Activated naive CD4-positive, alpha-beta T cell (primary cell): ENCODE measurements around the gene RIMBP2.
"Not testable (repeated sequence)": the region's sequence is repeated elsewhere in the genome, so short reads cannot be mapped to it uniquely, and the experiment has no call there.

Source experiments
- DNase-seq, 4 experiments: peaks; one replicate each; lab custom pipeline; 2025; lab: John Stamatoyannopoulos, UW

Gene RIMBP2

DNA sequence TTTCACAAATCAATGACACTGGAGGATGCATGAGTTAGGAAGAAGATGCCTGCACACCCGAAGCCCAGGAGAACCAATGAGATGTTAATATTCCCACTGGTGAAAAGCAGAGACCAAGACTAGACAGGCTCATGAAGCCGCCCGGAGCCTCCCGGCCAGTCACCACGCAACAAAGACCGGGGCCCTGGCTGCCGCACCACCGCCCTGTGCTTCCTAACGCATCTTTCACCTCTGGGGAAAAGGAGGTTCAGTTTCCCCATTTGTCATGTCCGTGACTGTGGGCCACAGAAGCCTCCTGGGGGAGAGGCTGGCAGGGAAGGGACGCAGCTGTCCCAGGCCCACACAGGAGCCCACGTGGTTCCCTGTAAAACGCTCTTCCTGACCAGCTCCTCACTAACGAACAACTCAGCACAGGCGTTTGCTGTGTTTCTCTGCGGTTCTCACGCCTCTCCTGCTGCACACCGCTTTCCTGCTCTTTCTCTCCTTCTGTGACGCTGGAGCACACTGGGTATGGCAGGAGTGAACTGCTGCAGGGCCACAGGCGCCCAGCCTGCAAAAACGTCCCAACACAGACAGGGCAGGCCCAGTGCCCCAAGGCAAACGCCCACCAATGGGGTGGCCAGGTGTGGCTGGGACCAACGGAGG lies 10.8 kb downstream of the RIMBP2 start:
- DNase-seq = no peak

- no peak for DNase-seq
These were observed 11.5 kb downstream of the RIMBP2 start for GRCh38 chr12:130704606-130705005.

DNA sequence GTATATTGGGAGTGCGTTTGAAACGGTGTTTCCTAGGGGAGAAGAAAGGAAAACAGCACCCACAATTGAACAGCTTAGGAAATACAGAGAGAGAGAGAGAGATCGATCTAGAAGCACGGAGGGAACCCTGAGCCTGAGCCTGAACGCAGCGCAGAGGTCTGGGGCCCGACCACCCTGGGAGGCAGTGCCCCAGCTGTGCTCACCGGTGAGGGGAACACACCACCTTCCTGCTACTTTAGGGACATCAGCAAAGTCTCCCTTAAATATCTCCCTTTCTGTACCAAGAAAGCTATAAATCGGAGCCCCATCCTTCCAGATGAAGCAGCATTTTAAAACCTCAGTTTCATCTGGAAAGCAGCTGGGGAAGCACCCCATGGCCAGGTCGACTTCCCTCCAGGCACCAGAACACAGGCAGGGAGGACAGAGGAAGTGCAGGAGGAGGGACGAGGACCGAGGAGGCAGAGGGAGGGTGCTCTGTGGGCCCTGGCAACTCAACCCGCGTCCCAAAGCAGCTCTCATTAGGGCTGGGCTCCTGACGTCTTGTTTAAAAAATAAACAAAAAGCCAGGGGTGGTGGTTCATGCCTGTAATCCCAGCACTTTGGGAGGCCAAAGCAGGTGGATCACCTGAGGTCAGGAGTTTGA lies 12.2 kb downstream of the RIMBP2 start:
- no peak for DNase-seq

GRCh38 chr12:130702966-130703732 lies 12.9 kb downstream of the RIMBP2 start:
- no peak for DNase-seq

- no peak for DNase-seq
These were observed 14.7 kb downstream of the RIMBP2 start for GRCh38 chr12:130701402-130701744.

DNA sequence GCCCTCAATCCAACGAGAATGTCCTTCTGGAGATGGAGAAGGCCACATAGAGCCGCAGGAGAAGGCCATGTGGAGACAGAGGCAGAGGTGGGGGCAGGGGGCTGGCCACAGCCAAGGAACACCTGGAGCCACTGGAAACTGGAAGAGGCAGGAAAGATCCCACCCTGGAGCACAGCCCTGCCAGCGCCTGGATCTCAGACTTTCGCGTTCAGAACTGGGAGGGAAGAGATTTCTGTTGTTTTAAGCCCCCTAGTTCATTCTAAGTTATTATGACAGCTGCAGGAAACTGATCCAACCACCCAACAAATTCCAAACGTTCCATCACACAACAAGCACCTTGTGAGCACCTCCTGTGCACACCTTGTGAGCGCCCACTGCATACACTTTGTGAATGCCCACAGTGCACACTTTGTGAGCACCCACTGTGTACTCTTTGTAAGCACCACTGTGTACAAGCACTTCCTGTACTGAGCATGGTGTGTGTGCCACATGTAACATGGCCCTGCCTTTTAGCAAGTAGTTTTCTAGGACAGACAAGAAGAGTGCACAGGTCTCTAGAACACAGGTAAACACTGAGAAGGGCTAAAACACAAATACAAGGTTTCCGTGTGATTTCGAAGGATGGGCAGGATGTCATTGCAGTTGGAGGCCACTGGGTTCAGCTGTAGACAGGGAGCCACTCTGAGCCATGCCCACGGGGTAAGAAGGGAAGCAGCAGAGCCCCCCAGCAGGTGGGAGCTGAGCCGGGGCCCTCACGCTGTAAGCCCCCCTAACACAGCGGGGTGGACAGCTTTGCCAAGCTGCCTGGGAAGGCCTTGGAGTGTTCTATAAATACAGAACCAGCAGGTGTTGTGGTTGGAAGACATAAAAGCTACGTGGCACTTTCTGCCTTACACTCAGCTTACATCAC lies 15.4 kb downstream of the RIMBP2 start:
- DNase-seq = no peak

DNA sequence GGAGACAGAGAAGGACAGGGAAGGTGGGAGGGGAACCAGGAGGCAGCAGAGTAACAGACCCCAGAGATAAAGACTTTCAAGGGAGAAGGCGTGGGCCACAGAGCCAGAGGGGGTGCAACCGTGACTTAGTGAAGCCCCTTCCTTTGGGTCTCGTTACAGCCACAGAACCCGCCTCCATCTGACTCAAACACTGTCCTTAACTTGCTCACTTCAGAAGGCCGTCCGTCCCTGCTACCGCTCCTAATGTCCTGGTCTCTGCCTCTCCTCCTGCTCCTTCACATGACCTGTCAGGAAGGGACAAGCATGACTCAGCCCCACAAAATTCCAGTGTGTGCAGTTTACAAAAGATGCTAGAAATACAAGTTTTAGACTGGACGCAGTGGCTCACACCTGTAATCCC lies 18.0 kb downstream of the RIMBP2 start:
- no peak for DNase-seq

GRCh38 chr12:130696379-130697100 lies 19.6 kb downstream of the RIMBP2 start:
- DNase-seq = no peak

DNA sequence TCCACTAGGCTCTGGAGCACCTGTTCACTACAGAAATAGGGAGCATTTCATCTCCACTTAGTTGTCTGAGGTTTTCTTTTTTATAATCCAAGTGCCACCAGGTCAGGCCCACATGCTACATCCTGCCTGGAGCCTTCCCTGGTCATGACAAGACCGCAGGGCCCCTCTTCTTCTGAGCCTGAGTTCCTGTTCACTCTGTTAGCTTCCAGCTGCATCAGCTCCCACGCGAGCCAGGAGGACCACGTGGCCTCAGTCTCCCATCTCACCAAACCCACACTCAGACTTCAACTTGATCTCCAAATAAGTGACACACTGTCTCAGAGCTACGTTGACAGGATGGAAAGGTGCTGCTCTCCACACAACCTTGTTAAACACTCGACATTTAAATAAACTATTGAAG lies 21.0 kb downstream of the RIMBP2 start:
- no peak for DNase-seq

GRCh38 chr12:130689408-130690405 lies 26.4 kb downstream of the RIMBP2 start:
- DNase-seq = no peak

- not testable (repeated sequence) for DNase-seq
These were observed 27.1 kb downstream of the RIMBP2 start for GRCh38 chr12:130688999-130689398.

GRCh38 chr12:130687796-130688778 lies 28.0 kb downstream of the RIMBP2 start:
- no peak for DNase-seq

DNA sequence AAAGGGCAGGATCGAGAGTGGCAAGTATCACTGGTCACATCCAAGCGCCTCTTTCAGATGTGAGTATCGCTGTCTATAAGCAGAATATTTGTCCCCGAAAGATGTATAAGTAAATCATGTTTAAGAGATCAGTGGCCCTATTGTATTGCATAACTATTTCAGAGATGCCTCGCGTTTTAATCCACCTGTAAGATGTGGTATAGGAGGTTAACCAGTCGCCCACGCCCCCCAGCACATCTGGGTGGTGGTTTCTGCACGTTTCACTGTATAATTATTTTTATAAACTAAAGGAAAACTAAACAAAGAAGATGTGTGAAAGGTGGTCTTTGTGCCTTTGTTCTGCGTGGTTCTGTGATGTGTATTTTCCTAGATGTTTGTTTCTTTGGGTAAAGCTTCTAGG lies 28.9 kb downstream of the RIMBP2 start:
- no peak for DNase-seq

- no peak for DNase-seq
These were observed 29.5 kb downstream of the RIMBP2 start for GRCh38 chr12:130686511-130686991.

DNA sequence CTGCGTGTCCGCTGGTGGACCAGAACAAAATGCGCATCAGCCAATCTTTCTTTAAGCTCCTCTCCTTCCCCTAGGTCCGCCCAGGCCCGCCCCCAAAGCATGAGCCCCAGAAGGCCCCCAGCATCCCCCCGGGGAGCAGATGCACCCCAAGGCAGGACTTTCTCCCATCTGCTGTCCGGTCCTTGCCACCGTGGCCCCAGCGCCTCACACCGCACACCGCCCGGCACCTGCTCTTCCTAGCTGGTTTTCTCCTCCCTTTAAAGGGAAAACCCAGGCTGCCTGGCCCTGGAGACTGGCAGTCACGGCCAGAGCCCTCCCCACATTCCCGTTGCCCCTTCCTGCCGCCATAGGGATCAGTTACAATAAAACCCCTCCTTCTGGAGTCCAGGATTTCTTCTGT lies 30.2 kb downstream of the RIMBP2 start:
- DNase-seq = no peak

GRCh38 chr12:130685250-130685787 lies 30.8 kb downstream of the RIMBP2 start:
- DNase-seq = no peak

DNA sequence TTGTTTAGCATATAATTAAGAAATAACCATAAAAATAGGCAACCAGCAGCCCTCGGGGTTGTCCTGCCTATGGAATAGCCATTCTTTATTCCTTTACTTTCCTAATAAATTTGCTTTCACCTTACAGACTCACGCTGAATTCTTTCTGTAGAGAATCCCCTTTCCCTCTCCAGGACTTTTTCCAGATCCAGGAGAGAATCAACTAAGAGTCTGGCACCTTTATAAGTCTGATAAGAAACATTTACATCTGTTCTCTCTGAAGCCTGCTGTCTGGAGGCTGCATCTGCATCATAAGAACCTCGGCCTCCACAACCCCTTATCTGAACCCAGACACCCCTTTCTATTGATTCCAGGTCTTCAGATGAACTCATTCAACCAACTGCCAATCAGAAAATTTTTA lies 32.3 kb downstream of the RIMBP2 start:
- no peak for DNase-seq

- no peak for DNase-seq
These were observed 33.0 kb downstream of the RIMBP2 start for GRCh38 chr12:130683080-130683479.
